GM06990 (cell line): Measurements from ENCODE around the gene CFAP92.

Experiments
- DNase-seq: peaks from one replicate; pipeline ENCODE4 v3.0.0-alpha.2; 2011; ENCODE audit not compliant: insufficient read length; ENCODE audit errors: extremely low read depth
- H3K27me3 ChIP-seq: replicated peaks from 2 replicates; pipeline ENCODE4 v1.6.0; 2011; ENCODE audit warnings: low read length; ENCODE audit not compliant: control insufficient read depth, insufficient read depth
- H3K36me3 ChIP-seq: 2 replicates; pipeline ENCODE4 v1.5.1; 2011; ENCODE audit warnings: low read length; ENCODE audit not compliant: control insufficient read depth, insufficient read depth
- H3K4me3 ChIP-seq: replicated peaks from 2 replicates; pipeline ENCODE4 v1.5.1; 2011; ENCODE audit warnings: low read depth, mild to moderate bottlenecking, control low read depth, low read length
- TF ChIP-seq, protein P1 (sequence below): IDR thresholded peaks from 2 replicates; pipeline ENCODE4 v1.5.1; 2011; ENCODE audit warnings: low read length, control low read depth, mild to moderate bottlenecking, inconsistent platforms; ENCODE audit not compliant: insufficient read depth, poor library complexity, severe bottlenecking

The CFAP92 gene

GRCh38 chr3:128971421-128972100, 22.3 kb downstream of the CFAP92 start:
- no peak overlapping the region for H3K4me3 ChIP-seq
- DNase-seq = no peak

DNA sequence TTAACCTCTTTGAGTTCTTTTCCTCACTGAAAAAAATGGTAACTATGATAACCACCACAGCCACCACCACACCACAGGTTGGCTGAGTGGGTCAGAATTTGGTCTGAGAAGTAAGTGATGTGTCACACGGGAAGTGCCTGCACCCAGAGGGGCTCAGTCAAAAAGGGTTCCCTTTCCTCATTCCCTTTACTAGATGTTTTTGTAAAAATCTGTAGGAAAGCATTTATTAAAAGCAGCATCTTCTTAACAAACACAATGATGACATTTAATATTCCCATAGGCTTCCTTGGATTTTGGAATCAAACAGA, 23.2 kb downstream of the CFAP92 start:
- TF ChIP-seq, protein P1, sequence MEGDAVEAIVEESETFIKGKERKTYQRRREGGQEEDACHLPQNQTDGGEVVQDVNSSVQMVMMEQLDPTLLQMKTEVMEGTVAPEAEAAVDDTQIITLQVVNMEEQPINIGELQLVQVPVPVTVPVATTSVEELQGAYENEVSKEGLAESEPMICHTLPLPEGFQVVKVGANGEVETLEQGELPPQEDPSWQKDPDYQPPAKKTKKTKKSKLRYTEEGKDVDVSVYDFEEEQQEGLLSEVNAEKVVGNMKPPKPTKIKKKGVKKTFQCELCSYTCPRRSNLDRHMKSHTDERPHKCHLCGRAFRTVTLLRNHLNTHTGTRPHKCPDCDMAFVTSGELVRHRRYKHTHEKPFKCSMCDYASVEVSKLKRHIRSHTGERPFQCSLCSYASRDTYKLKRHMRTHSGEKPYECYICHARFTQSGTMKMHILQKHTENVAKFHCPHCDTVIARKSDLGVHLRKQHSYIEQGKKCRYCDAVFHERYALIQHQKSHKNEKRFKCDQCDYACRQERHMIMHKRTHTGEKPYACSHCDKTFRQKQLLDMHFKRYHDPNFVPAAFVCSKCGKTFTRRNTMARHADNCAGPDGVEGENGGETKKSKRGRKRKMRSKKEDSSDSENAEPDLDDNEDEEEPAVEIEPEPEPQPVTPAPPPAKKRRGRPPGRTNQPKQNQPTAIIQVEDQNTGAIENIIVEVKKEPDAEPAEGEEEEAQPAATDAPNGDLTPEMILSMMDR = no peak
- Histone ChIP-seq H3K27me3 (no peaks in the 10 kb centered on the region), H3K36me3 (no peaks in the 10 kb centered on the region), H3K4me3 (no peak overlapping the region)
- no peak for DNase-seq

More at GRCh38 chr3:128971421-128972100, 22.3 kb downstream of the CFAP92 start:
- H3K36me3 ChIP-seq = no peaks in the 10 kb centered on the region
- TF ChIP-seq, protein P1 = no peak
- no peaks in the 10 kb centered on the region; the same call in 1 of the 2 replicates for H3K27me3 ChIP-seq

GRCh38 chr3:128969993-128970739, 23.7 kb downstream of the CFAP92 start:
- DNase-seq = no peak
- Histone ChIP-seq H3K4me3 (no peak overlapping the region), H3K36me3 (no peaks in the 10 kb centered on the region), H3K27me3 (no peaks in the 10 kb centered on the region)
- TF ChIP-seq, protein P1 = peak; percentile 93

DNA sequence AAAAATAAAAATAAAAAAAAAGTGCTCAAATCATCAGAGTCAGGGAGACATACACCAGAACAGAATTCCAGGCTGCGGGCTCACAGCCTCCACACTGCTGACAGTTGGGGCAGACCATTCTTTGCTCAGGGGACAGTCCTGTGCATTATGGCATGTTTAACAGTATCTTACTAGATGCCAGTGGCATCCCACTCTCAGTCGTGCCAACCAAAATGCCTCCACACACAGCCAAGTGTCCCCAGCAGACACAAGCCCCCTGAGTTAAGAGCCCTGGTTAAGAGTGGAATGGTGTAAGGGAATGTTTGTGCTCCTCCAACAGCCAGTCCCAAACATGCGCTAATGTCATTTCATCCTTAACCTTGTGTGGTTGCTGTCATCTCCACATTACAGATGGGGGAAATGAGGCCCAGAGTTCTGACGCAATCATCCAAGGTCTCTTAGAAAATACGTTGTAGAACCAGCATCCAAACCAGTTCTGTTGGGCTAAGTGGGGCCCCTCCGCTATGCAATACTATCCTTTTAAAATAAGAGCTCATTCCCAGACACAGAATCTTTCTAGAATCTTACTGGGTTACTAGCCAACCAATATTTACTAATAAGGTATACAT, 26.0 kb downstream of the CFAP92 start:
- TF ChIP-seq, protein P1 = no peak

DNA sequence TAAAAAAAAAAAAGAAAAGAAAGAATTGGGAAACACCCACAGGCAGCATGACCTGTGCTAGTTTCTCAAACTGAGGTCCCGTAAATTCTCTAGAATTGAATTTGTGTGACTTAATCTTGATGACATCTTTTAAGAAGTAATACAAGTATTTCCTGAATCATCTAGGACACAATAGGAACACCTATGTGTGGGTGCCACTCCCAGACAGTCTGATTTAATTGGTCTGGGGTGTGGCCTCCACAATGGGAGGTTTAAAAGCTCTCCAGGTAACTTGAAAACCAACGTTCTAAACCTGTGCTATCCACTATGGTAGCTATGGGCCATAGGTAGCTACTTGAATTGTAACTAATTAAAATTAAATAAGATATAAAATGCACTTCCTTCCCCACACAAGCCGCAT, 28.1 kb downstream of the CFAP92 start:
- DNase-seq = no peak
- Histone ChIP-seq H3K36me3 (no peaks in the 10 kb centered on the region), H3K4me3 (no peak overlapping the region), H3K27me3 (no peaks in the 10 kb centered on the region)
- TF ChIP-seq, protein P1 = no peak

More for the DNA sequence above, 26.0 kb downstream of the CFAP92 start:
- no peaks in the 10 kb centered on the region for H3K36me3 ChIP-seq
- no peak overlapping the region for H3K4me3 ChIP-seq
- no peaks in the 10 kb centered on the region for H3K27me3 ChIP-seq
- no peak for DNase-seq
